ENCODE results near the gene VSIG4. TPM values are rescaled to one million over a fixed set of nuclear protein-coding genes. Genes with fewer than 3 reads are reported as not detected.

VSIG4 gene
- total RNA-seq, 4 donors from 2014 or later = 269 to 755 (median 401) TPM

GRCh38 chrX:66042307-66043077, 2.6 kb upstream of the VSIG4 start:
- DNase-seq (ENCODE audit: low spot score) = no peak
- ATAC-seq (ENCODE audit: low FRiP score) = no peak
- TF ChIP-seq CTCF (IDR thresholded peaks at IDR 0.05) = no peak

GRCh38 chrX:66038115-66038514, 1.8 kb downstream of the VSIG4 start:
- TF ChIP-seq CTCF (IDR thresholded peaks at IDR 0.05) = no peak
- ATAC-seq (ENCODE audit: low FRiP score) (no peak), DNase-seq (ENCODE audit: low spot score) (no peak)

- DNase-seq (ENCODE audit: low spot score) (no peak), ATAC-seq (ENCODE audit: low FRiP score) (no peak)
- TF ChIP-seq CTCF (IDR thresholded peaks at IDR 0.05) = no peak
These were observed 3.6 kb downstream of the VSIG4 start for GRCh38 chrX:66036231-66036630.

- DNase-seq (ENCODE audit: low spot score) = no peak
- no peak for ATAC-seq (ENCODE audit: low FRiP score)
- TF ChIP-seq CTCF (IDR thresholded peaks at IDR 0.05) = no peak
These were observed 4.2 kb downstream of the VSIG4 start for GRCh38 chrX:66035667-66036066.

- DNase-seq (ENCODE audit: low spot score) = no peak
- TF ChIP-seq CTCF (IDR thresholded peaks at IDR 0.05) = no peak
- ATAC-seq (ENCODE audit: low FRiP score) = no peak
These were observed 9.2 kb downstream of the VSIG4 start for GRCh38 chrX:66030505-66031317.

- no peak for ATAC-seq (ENCODE audit: low FRiP score)
- no peak for DNase-seq (ENCODE audit: low spot score)
- TF ChIP-seq CTCF (IDR thresholded peaks at IDR 0.05) = no peak
These were observed 10.9 kb downstream of the VSIG4 start for GRCh38 chrX:66028936-66029335.
